Memory B cell (primary cell): ENCODE measurements around the gene PTPRC.
A peak's percentile ranks its signal among the peaks of the same experiment; 100 is the strongest.

ENCODE experiments used
- ATAC-seq: fragments of 150-1000 bp; cut with Tn5 transposase; 2 replicates; pipeline ENCODE4 v1.10.0; 2021; ENCODE audit warnings: low read depth, mild to moderate bottlenecking, moderate library complexity
- DNase-seq, 2 donors: peaks; one replicate each; pipeline ENCODE4 v3.0.0; 2022; ENCODE audit warnings: low spot score in 2 of 2
- H3K27ac Mint-ChIP-seq: one replicate; pipeline ENCODE4 v1.8.0; 2022; ENCODE audit warnings: mild to moderate bottlenecking, moderate library complexity, mixed read lengths
- H3K27me3 Mint-ChIP-seq: one replicate; pipeline ENCODE4 v1.8.0; 2022; ENCODE audit warnings: mixed read lengths
- H3K36me3 Mint-ChIP-seq: one replicate; pipeline ENCODE4 v1.8.0; 2022; ENCODE audit warnings: mild to moderate bottlenecking, mixed read lengths
- H3K4me1 Mint-ChIP-seq: one replicate; pipeline ENCODE4 v1.8.0; 2022; ENCODE audit warnings: mixed read lengths
- H3K4me3 Mint-ChIP-seq: one replicate; pipeline ENCODE4 v1.8.0; 2022; ENCODE audit warnings: mild to moderate bottlenecking, moderate library complexity, mixed read lengths
- H3K9me3 Mint-ChIP-seq: one replicate; pipeline ENCODE4 v1.8.0; 2022; ENCODE audit warnings: mixed read lengths

The PTPRC gene

GRCh38 chr1:198771563-198772153, 132.8 kb downstream of the PTPRC start:
- H3K4me1 Mint-ChIP-seq: no peaks in the 10 kb centered on the region

DNA sequence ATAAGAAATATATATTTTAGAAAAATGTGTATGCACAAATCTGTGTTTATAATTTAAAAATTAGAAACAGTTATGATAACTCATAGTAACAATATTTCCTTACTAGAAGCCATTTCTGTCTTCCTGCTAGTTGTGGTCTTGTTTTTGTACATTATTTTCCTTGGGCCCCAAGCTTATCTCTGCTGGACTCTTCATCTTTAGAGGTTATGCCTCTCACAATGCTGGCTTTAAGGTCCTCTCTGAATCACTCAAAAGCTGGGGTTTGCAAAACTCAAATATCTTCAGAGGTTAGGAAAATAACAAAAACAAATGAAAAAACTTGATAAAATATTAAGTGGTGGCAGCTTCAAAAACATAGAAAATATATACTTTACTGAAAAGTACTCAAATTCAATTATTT, 133.8 kb downstream of the PTPRC start:
- peaks cover 1% of the 10 kb centered on the region for H3K27me3 Mint-ChIP-seq
- no peaks in the 10 kb centered on the region for H3K9me3 Mint-ChIP-seq
- ATAC-seq (no peak), DNase-seq (no peak)
- H3K36me3 Mint-ChIP-seq: no peaks in the 10 kb centered on the region
- no peaks in the 10 kb centered on the region for H3K4me1 Mint-ChIP-seq
- no peak overlapping the region for H3K4me3 Mint-ChIP-seq
- H3K27ac Mint-ChIP-seq: no peak overlapping the region

More at GRCh38 chr1:198771563-198772153, 132.8 kb downstream of the PTPRC start:
- DNase-seq: no peak
- Mint-ChIP-seq H3K4me3 (no peak overlapping the region), H3K9me3 (no peaks in the 10 kb centered on the region), H3K27me3 (no peaks in the 10 kb centered on the region), H3K27ac (no peak overlapping the region), H3K36me3 (peaks cover 1% of the 10 kb centered on the region)
- no peak for ATAC-seq

- H3K4me1 Mint-ChIP-seq: no peaks in the 10 kb centered on the region
- H3K36me3 Mint-ChIP-seq: no peaks in the 10 kb centered on the region
- no peak for DNase-seq
- no peak for ATAC-seq
- H3K27me3 Mint-ChIP-seq: peaks cover 1% of the 10 kb centered on the region
- no peaks in the 10 kb centered on the region for H3K9me3 Mint-ChIP-seq
- H3K4me3 Mint-ChIP-seq: no peak overlapping the region
- H3K27ac Mint-ChIP-seq: no peak overlapping the region
Observed at GRCh38 chr1:198773030-198773429, 134.2 kb downstream of the PTPRC start.

- peaks cover 1% of the 10 kb centered on the region for H3K27me3 Mint-ChIP-seq
- H3K9me3 Mint-ChIP-seq: no peaks in the 10 kb centered on the region
- no peak overlapping the region for H3K27ac Mint-ChIP-seq
- H3K36me3 Mint-ChIP-seq: no peaks in the 10 kb centered on the region
- no peaks in the 10 kb centered on the region for H3K4me1 Mint-ChIP-seq
- H3K4me3 Mint-ChIP-seq: no peak overlapping the region
- ATAC-seq (no peak), DNase-seq (no peak)
Observed at GRCh38 chr1:198773523-198773922, 134.7 kb downstream of the PTPRC start.

- H3K36me3 Mint-ChIP-seq: no peaks in the 10 kb centered on the region
- no peaks in the 10 kb centered on the region for H3K9me3 Mint-ChIP-seq
- H3K27me3 Mint-ChIP-seq: peaks cover 1% of the 10 kb centered on the region
- DNase-seq (no peak), ATAC-seq (no peak)
- no peak overlapping the region for H3K4me3 Mint-ChIP-seq
- H3K27ac Mint-ChIP-seq: no peak overlapping the region
- H3K4me1 Mint-ChIP-seq: no peaks in the 10 kb centered on the region
Observed at GRCh38 chr1:198774421-198774820, 135.6 kb downstream of the PTPRC start.

GRCh38 chr1:198775606-198776005, 136.8 kb downstream of the PTPRC start:
- no peaks in the 10 kb centered on the region for H3K4me1 Mint-ChIP-seq
- ATAC-seq (no peak), DNase-seq (no peak)
- no peaks in the 10 kb centered on the region for H3K36me3 Mint-ChIP-seq
- no peak overlapping the region for H3K27ac Mint-ChIP-seq
- peaks cover 1% of the 10 kb centered on the region for H3K27me3 Mint-ChIP-seq
- H3K4me3 Mint-ChIP-seq: no peak overlapping the region
- H3K9me3 Mint-ChIP-seq: no peaks in the 10 kb centered on the region

GRCh38 chr1:198776602-198777029, 137.8 kb downstream of the PTPRC start:
- ATAC-seq (no peak), DNase-seq (no peak)
- Mint-ChIP-seq H3K27me3 (peaks cover 1% of the 10 kb centered on the region), H3K36me3 (no peaks in the 10 kb centered on the region), H3K4me3 (no peak overlapping the region), H3K4me1 (no peaks in the 10 kb centered on the region), H3K27ac (no peak overlapping the region), H3K9me3 (no peaks in the 10 kb centered on the region)

GRCh38 chr1:198778049-198778448, 139.2 kb downstream of the PTPRC start:
- no peaks in the 10 kb centered on the region for H3K4me1 Mint-ChIP-seq
- DNase-seq (no peak), ATAC-seq (no peak)
- H3K36me3 Mint-ChIP-seq: no peaks in the 10 kb centered on the region
- H3K4me3 Mint-ChIP-seq: no peak overlapping the region
- no peaks in the 10 kb centered on the region for H3K9me3 Mint-ChIP-seq
- peaks cover 3% of the 10 kb centered on the region for H3K27me3 Mint-ChIP-seq
- no peak overlapping the region for H3K27ac Mint-ChIP-seq

GRCh38 chr1:198780376-198780775, 141.5 kb downstream of the PTPRC start:
- DNase-seq: no peak
- ATAC-seq: no peak
- peaks cover 3% of the 10 kb centered on the region for H3K27me3 Mint-ChIP-seq
- H3K9me3 Mint-ChIP-seq: no peaks in the 10 kb centered on the region
- H3K27ac Mint-ChIP-seq: no peak overlapping the region
- H3K36me3 Mint-ChIP-seq: no peaks in the 10 kb centered on the region
- H3K4me1 Mint-ChIP-seq: no peaks in the 10 kb centered on the region
- no peak overlapping the region for H3K4me3 Mint-ChIP-seq

DNA sequence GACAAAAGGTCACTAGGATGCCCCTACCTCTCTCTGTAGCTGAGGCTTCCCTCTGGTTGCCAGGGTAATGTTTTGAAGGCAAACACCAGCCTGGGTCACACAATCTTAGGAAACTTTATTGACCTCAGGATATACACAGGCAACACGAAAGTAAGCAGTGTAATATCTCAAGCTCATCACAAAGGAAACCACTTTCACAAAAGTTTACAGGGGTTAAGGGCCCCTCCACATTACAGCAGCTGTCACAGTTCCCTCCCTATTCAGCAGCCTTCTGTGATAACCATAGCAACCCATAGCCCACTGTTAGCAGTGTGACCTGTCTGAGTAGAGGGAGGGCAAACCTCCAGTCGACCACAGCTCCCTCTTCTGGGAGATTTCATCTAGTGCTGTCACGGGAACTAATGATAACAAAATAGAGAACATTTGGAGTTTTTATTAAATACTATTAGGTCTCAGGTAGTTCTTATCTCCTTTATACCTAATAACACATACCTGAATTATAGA, 149.8 kb downstream of the PTPRC start:
- H3K27ac Mint-ChIP-seq: no peak overlapping the region
- H3K36me3 Mint-ChIP-seq: no peaks in the 10 kb centered on the region
- H3K27me3 Mint-ChIP-seq: peaks cover 4% of the 10 kb centered on the region
- peaks cover 2% of the 10 kb centered on the region for H3K4me1 Mint-ChIP-seq
- H3K4me3 Mint-ChIP-seq: no peak overlapping the region
- ATAC-seq (peak; percentile 55), DNase-seq (no peak)
- no peaks in the 10 kb centered on the region for H3K9me3 Mint-ChIP-seq

GRCh38 chr1:198793714-198794113, 154.9 kb downstream of the PTPRC start:
- Mint-ChIP-seq H3K27me3 (peaks cover 4% of the 10 kb centered on the region), H3K36me3 (peaks cover 11% of the 10 kb centered on the region), H3K4me3 (no peak overlapping the region), H3K27ac (no peak overlapping the region), H3K4me1 (peaks cover under 1% of the 10 kb centered on the region), H3K9me3 (peaks cover 14% of the 10 kb centered on the region)
- ATAC-seq: no peak
- DNase-seq: no peak

DNA sequence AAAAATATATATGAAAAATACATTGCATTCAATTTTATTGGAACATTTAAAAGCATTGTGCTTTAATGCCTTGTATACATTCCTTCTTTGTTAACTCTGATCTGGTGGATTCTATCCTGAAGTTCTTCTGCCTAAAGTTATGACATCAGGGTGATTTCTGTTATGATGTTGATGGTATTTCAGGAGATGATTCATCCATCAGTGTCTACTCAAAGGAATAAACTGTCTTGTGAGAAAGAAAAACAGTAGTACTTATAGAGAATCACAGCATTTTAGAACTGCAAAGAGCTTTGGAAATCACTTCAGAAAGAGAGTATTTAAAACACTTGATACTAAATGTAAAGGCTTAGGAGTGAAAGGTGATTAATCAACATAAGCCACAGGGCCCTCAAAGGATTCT, 155.7 kb downstream of the PTPRC start:
- ATAC-seq: no peak
- Mint-ChIP-seq H3K27me3 (peaks cover 4% of the 10 kb centered on the region), H3K9me3 (peaks cover 14% of the 10 kb centered on the region), H3K4me3 (no peak overlapping the region), H3K4me1 (no peaks in the 10 kb centered on the region), H3K36me3 (peaks cover 11% of the 10 kb centered on the region), H3K27ac (no peak overlapping the region)
- DNase-seq: no peak

DNA sequence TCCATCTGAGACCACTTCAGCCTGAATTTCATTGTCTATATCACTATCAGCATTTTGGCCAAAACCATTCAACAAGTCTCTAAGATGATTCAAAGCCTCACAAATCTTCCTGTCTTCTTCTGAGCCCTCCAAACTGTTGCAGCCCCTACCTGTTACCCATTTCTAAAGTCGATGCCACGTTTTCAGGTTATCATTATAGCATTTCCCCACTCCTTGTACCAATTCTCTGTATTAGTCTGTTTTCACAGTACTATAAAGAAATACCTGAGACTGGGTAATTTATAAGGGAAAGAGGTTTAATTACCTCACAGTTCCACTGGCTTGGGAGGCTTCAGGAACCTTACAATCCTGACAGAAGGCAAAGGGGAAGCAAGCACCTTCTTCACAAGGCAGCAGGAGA, 158.8 kb downstream of the PTPRC start:
- Mint-ChIP-seq H3K36me3 (peaks cover 11% of the 10 kb centered on the region), H3K27ac (no peak overlapping the region), H3K4me1 (no peaks in the 10 kb centered on the region), H3K27me3 (no peaks in the 10 kb centered on the region), H3K4me3 (no peak overlapping the region), H3K9me3 (peaks cover 14% of the 10 kb centered on the region)
- DNase-seq (no peak), ATAC-seq (no peak)

- Mint-ChIP-seq H3K27me3 (no peaks in the 10 kb centered on the region), H3K36me3 (peaks cover 11% of the 10 kb centered on the region), H3K27ac (no peak overlapping the region), H3K4me1 (no peaks in the 10 kb centered on the region), H3K9me3 (peaks cover 14% of the 10 kb centered on the region), H3K4me3 (no peak overlapping the region)
- ATAC-seq: no peak
- no peak for DNase-seq
Observed at GRCh38 chr1:198798923-198799386, 160.1 kb downstream of the PTPRC start.

DNA sequence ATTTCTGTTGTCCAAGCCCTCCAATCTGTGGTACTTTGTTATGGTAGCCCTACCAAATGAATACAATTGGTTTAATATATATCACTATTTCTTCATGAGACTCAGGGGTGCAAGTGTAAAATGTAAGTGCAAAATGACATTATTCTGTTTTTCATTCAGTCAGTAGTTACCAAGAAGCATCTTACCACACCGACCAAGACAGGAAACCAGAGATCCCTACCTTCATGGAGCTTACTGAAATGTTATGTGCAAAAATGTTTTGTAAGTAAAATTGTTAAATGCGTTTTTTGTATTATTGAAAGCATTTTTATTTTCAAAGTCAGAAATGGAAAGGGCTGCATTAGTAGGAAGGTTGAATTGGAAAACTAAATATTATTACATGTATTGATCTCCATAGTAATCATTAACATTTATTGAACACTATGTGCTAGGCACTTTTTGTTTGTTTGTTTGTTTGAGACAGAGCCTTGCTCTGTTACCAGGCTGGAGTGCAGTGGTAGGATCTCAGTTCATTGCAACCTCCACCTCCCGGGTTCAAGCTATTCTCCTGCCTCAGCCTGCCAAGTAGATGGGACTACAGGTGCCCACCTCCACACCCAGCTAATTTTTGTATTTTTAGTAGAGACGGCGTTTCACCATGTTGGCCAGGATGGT, 166.8 kb downstream of the PTPRC start:
- H3K4me3 Mint-ChIP-seq: no peak overlapping the region
- H3K36me3 Mint-ChIP-seq: no peaks in the 10 kb centered on the region
- no peak overlapping the region for H3K27ac Mint-ChIP-seq
- DNase-seq (no peak), ATAC-seq (no peak)
- no peaks in the 10 kb centered on the region for H3K4me1 Mint-ChIP-seq
- H3K27me3 Mint-ChIP-seq: peaks cover 2% of the 10 kb centered on the region
- H3K9me3 Mint-ChIP-seq: no peaks in the 10 kb centered on the region
